ENCODE data around the gene SS18L1.

DNA sequence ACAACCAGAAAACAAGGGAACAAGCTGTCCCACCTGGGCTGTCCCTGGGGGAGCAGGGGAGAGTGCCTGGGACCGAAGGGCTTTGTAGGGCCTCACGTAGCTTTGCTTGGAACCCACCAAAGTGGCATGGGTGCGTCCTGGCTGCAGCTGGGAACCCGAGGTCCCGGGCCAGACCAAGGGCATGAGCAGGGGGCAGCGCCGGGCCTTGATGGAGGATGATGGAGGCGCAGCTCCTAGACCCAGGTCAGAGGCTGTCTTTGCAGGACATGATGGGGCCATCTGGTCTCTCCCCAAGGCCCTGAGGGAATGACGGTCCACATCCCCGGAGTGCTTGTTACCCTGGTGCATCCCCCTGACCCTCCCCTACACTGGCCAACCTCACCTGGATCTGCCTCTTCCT is 87.1 kb downstream of the SS18L1 start:
- no peak for TF ChIP-seq CTCF (IDR thresholded peaks at IDR 0.05)
- peak in 1 of 2 donors; percentile 9 for TF ChIP-seq POLR2A (IDR thresholded peaks at IDR 0.05)
- TF ChIP-seq POLR2AphosphoS5 (IDR thresholded peaks at IDR 0.05), result no peak
